Suprapubic skin (tissue), 4 donors: ENCODE results near the gene XKR8. TPM values are rescaled to one million over a fixed set of nuclear protein-coding genes. Genes with fewer than 3 reads are reported as not detected.
"Not testable (repeated sequence)": the region's sequence is repeated elsewhere in the genome, so short reads cannot be mapped to it uniquely, and the experiment has no call there.

Experiments used
- DNase-seq, 2 donors: peaks; one replicate each; pipeline ENCODE4 v3.0.0-alpha.2; 2019; ENCODE audit warnings: low spot score in 2 of 2
- H3K27ac ChIP-seq: fragments of 200-600 bp; sonication (generic); one replicate; pipeline ENCODE4 v1.5.1; 2019
- H3K27me3 ChIP-seq: fragments of 200-600 bp; sonication (generic); one replicate; pipeline ENCODE4 v1.5.1; 2019
- H3K36me3 ChIP-seq: fragments of 200-600 bp; sonication (generic); one replicate; pipeline ENCODE4 v1.5.1; 2019
- H3K4me1 ChIP-seq: fragments of 200-600 bp; sonication (generic); one replicate; pipeline ENCODE4 v1.5.1; 2019
- H3K4me3 ChIP-seq: fragments of 200-600 bp; sonication (generic); one replicate; pipeline ENCODE4 v1.5.1; 2019; ENCODE audit warnings: mild to moderate bottlenecking
- H3K9me3 ChIP-seq: fragments of 200-600 bp; sonication (generic); one replicate; pipeline ENCODE4 v1.5.1; 2019
- EP300 ChIP-seq: sonication (generic); formaldehyde crosslinking; IDR thresholded peaks from one replicate; pipeline ENCODE4 v1.6.1; 2017; ENCODE audit warnings: antibody characterized with exemption
- POLR2A ChIP-seq, 2 donors: fragments of 450-650 bp; IDR thresholded peaks; one replicate each; pipeline ENCODE4 v1.6.1; 2017; ENCODE audit warnings: antibody characterized with exemption in 2 of 2, mild to moderate bottlenecking in 2 of 2, moderate library complexity in 2 of 2
- POLR2AphosphoS5 ChIP-seq, 3 donors: sonication (generic); formaldehyde crosslinking; IDR thresholded peaks; one replicate each; pipeline ENCODE4 v1.6.1; 2017; ENCODE audit warnings: antibody characterized with exemption in 3 of 3
- WGBS: methylation state at CpG from one replicate; pipeline ENCODE4 v1.1.5; 2018; 5-methylcytosine and 5-hydroxymethylcytosine counted together
- total RNA-seq, 4 donors: library from RNA; depleted of rRNA; stranded (reverse); fragments of >200 nt; gene quantifications; one replicate each; pipeline ENCODE4 v1.1.0, GENCODE V29; 2016
- TF ChIP-seq, protein P1 (sequence below), 2 donors: fragments of 200-600 bp in 1 of 2; fragments of 450-650 bp in 1 of 2; sonication (generic) in 1 of 2; IDR thresholded peaks; one replicate each; pipeline ENCODE4 v1.5.1; 2016 to 2019; ENCODE audit warnings: antibody characterized with exemption in 2 of 2, mild to moderate bottlenecking in 1 of 2, moderate library complexity in 1 of 2

The XKR8 gene
- total RNA-seq, 4 donors from 2014 or later, result 6.1 to 7.7 (median 6.3) TPM

DNA sequence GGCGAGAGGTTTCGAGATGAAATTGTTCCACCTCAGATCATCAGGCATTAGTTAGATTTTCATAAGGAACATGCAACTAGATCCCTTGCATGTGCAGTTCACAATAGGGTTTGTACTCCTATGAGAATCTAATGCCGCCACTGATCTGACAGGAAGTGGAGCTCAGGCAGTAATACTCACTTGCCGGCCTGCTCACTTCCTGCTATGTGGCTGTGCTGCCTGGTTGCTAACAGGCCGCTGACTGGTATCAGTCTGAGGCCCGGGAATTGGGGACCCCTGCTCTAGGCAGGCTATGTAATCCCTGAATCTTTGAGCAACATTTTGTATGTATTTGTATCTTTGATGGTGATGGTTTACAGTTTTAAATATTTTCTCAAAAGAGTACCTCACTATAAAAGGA lies 32.5 kb downstream of the XKR8 start:
- H3K27ac ChIP-seq, result no peak overlapping the region
- TF ChIP-seq, protein P1, sequence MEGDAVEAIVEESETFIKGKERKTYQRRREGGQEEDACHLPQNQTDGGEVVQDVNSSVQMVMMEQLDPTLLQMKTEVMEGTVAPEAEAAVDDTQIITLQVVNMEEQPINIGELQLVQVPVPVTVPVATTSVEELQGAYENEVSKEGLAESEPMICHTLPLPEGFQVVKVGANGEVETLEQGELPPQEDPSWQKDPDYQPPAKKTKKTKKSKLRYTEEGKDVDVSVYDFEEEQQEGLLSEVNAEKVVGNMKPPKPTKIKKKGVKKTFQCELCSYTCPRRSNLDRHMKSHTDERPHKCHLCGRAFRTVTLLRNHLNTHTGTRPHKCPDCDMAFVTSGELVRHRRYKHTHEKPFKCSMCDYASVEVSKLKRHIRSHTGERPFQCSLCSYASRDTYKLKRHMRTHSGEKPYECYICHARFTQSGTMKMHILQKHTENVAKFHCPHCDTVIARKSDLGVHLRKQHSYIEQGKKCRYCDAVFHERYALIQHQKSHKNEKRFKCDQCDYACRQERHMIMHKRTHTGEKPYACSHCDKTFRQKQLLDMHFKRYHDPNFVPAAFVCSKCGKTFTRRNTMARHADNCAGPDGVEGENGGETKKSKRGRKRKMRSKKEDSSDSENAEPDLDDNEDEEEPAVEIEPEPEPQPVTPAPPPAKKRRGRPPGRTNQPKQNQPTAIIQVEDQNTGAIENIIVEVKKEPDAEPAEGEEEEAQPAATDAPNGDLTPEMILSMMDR (IDR thresholded peaks at IDR 0.05), result no peak
- TF ChIP-seq POLR2AphosphoS5 (IDR thresholded peaks at IDR 0.05) (no peak), POLR2A (IDR thresholded peaks at IDR 0.05) (no peak), EP300 (no peak)
- WGBS, result 74% methylated on average over 6 of the region's 6 CpGs
- H3K9me3 ChIP-seq, result no peaks in the 10 kb centered on the region
- no peaks in the 10 kb centered on the region for H3K27me3 ChIP-seq
- DNase-seq, result no peak
- peaks cover 98% of the 10 kb centered on the region for H3K36me3 ChIP-seq
- H3K4me3 ChIP-seq, result no peak overlapping the region
- no peaks in the 10 kb centered on the region for H3K4me1 ChIP-seq

DNA sequence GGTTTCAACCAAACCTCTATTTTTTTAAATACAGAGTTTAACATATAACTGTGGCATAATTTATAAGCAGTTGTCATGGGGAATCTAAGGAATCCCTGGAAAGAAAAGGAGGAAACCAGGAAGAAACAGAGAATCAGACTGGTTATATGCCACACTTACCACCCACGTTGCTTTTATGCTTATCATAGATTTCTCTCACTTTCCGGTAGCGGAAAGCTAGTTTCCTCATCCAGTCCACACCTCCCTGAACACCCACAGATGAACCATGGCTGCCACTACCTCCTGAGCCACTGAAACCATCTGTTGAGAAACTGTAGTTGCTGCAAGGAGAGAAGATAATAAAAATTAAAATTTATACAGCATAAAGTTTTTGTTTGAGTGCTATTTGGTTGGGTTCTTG lies 33.5 kb downstream of the XKR8 start:
- no peak overlapping the region for H3K4me3 ChIP-seq
- no peak for DNase-seq
- H3K4me1 ChIP-seq, result no peaks in the 10 kb centered on the region
- H3K27ac ChIP-seq, result no peak overlapping the region
- H3K36me3 ChIP-seq, result peaks cover 98% of the 10 kb centered on the region
- WGBS, result 67% methylated on average over 3 of the region's 3 CpGs
- TF ChIP-seq POLR2AphosphoS5 (IDR thresholded peaks at IDR 0.05) (no peak), EP300 (no peak), POLR2A (IDR thresholded peaks at IDR 0.05) (no peak)
- TF ChIP-seq, protein P1 (IDR thresholded peaks at IDR 0.05), result no peak
- H3K9me3 ChIP-seq, result no peaks in the 10 kb centered on the region
- H3K27me3 ChIP-seq, result no peaks in the 10 kb centered on the region

DNA sequence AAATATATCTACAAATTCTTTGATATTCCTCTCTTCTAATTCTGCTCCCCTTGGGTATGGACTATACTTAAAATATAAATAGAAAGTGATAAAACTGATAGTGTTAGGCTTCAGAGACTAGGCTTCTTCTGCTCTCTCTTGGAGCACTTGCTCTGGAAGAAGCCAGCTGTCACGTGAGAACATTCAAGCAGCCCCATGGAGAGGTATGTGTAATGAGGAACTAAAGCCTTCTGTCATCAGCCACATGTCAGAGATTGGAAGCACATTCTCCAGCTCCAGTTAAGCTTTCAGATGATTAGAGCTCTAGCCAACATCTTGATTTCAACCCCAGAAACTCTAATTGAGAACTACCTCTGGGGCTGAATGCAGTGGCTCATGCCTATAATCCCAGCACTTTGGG lies 34.3 kb downstream of the XKR8 start:
- 39% methylated on average over 1 of the region's 1 CpG for WGBS
- DNase-seq, result no peak
- no peaks in the 10 kb centered on the region for H3K4me1 ChIP-seq
- TF ChIP-seq EP300, result no peak
- TF ChIP-seq POLR2A (IDR thresholded peaks at IDR 0.05), result no peak
- TF ChIP-seq, protein P1 (IDR thresholded peaks at IDR 0.05), result no peak
- no peak for TF ChIP-seq POLR2AphosphoS5 (IDR thresholded peaks at IDR 0.05)
- H3K36me3 ChIP-seq, result peaks cover 98% of the 10 kb centered on the region
- H3K4me3 ChIP-seq, result no peak overlapping the region
- H3K27ac ChIP-seq, result no peak overlapping the region
- no peaks in the 10 kb centered on the region for H3K9me3 ChIP-seq
- no peaks in the 10 kb centered on the region for H3K27me3 ChIP-seq

DNA sequence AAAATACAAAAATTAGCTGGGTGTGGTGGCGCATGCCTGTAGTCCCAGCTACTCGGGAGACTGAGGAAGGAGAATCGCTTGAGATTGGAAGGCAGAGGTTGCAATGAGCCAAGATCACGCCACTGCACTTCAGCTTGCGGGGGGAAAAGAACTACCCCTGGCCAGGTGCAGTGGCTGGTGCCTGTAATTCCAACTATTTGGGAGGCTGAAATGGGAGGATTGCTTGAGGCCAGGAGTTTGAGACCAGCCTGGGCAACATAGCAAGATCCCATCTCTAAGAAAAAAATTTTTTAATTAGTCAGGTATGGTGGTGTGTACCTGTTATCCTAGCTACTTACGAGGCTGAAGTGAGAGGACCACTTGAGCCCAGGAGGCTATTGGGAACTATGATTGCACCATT lies 34.8 kb downstream of the XKR8 start:
- not testable (repeated sequence) for H3K4me3 ChIP-seq, H3K4me1 ChIP-seq, H3K27me3 ChIP-seq, H3K9me3 ChIP-seq, H3K27ac ChIP-seq, DNase-seq
- 95% methylated on average over 6 of the region's 6 CpGs for WGBS
- H3K36me3 ChIP-seq, result peaks cover 98% of the 10 kb centered on the region

DNA sequence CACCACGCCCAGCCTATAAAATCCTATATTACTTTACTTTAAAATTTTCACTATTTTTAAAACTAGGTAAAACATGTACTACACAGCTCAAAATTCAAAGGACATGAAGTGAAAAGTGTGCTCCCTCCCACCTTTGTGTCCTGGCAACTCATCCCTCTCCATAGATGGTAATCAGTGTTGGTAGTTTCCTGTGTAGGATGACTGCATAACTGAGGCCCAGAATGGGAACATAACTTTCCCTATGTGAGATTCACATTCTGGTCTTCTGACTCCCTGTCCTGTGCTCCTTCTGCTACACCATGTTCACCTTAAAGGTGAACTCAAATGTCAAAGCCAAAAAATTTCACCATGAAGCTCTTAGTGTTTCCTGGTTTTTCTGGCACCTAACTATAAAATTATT lies 39.3 kb downstream of the XKR8 start:
- 94% methylated on average over 1 of the region's 1 CpG for WGBS
- Histone ChIP-seq H3K27me3 (no peaks in the 10 kb centered on the region), H3K9me3 (no peaks in the 10 kb centered on the region), H3K27ac (no peak overlapping the region), H3K36me3 (peaks cover 89% of the 10 kb centered on the region), H3K4me3 (no peak overlapping the region), H3K4me1 (no peaks in the 10 kb centered on the region)
- no peak for TF ChIP-seq EP300
- no peak for DNase-seq

DNA sequence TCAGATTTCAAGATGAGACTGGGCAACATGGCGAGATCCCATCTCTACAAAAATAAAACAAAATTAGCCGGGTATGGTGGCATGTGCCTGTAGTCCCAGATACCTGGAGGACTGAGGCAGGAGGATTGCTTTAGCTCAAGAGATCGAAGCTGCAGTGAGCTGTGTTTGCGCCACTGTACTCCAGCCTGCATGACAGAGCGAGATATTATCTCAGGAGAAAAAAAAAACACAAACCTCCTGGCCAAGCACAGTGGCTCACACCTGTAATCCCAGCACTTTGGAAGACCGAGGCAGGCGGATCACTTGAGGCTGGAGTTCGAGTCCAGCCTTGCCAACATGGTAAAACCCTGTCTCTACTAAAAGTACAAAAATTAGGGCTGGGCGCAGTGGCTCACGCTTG lies 42.8 kb downstream of the XKR8 start:
- 90% methylated on average over 10 of the region's 10 CpGs for WGBS
- no peak for TF ChIP-seq POLR2A (IDR thresholded peaks at IDR 0.05)
- no peak for TF ChIP-seq POLR2AphosphoS5 (IDR thresholded peaks at IDR 0.05)
- TF ChIP-seq EP300, result no peak
- TF ChIP-seq, protein P1 (IDR thresholded peaks at IDR 0.05), result no peak

DNA sequence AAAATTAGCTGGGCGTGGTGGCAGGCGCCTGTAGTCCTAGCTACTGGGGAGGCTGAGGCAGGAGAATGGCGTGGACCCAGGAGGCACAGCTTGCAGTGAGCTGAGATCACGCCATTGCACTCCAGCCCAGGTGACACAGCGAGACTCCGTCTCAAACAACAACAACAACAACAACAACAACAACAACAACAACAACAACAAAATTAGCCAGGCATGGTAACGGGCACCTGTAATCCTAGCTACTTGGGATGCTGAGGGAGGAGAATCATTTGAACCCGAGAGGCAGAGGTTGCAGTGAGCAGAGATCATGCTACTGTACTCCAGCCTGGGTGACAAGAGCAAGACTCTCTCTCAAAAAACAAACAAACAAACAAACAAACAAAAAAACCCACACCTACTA lies 43.3 kb downstream of the XKR8 start:
- WGBS, result 94% methylated on average over 8 of the region's 8 CpGs
- not testable (repeated sequence) for H3K27ac ChIP-seq
- peaks cover 59% of the 10 kb centered on the region for H3K36me3 ChIP-seq

More for the DNA sequence above, 42.8 kb downstream of the XKR8 start:
- H3K4me3 ChIP-seq, result no peak overlapping the region
- peaks cover 64% of the 10 kb centered on the region for H3K36me3 ChIP-seq
- no peak overlapping the region for H3K27ac ChIP-seq
- no peaks in the 10 kb centered on the region for H3K4me1 ChIP-seq
- no peaks in the 10 kb centered on the region for H3K27me3 ChIP-seq
- no peak for DNase-seq
- no peaks in the 10 kb centered on the region for H3K9me3 ChIP-seq

More for the DNA sequence above, 43.3 kb downstream of the XKR8 start:
- not testable (repeated sequence) for DNase-seq, H3K9me3 ChIP-seq, H3K27me3 ChIP-seq, H3K4me1 ChIP-seq, H3K4me3 ChIP-seq
